HG03196 (cell line): Measurements from ENCODE around the gene ANKRD13D.

ENCODE experiments used
- ATAC-seq: cut with Tn5 transposase; IDR thresholded peaks from one replicate; pipeline ENCODE4 v1.9.1; 2021; ENCODE audit not compliant: unreplicated experiment

The ANKRD13D gene

GRCh38 chr11:67285541-67286498, 3.3 kb upstream of the ANKRD13D start:
- ATAC-seq, result no peak

- no peak for ATAC-seq
Observed at GRCh38 chr11:67286621-67287333, 2.3 kb upstream of the ANKRD13D start.

- no peak for ATAC-seq
Observed at GRCh38 chr11:67287355-67288197, 1.5 kb upstream of the ANKRD13D start.

DNA sequence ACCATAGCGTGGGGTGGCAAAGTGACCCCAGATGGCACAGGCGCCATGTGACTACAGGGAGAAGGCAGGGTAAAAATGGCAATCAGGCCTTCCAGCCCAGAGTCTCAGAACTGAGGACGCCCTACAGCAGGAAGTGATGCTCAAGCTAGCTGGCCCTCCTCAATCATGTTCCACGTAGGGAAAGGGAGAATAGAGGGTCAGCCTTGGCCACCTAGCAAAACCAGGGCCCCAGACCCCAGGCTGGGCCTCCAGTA, 978 bp upstream of the ANKRD13D start:
- no peak for ATAC-seq

- ATAC-seq, result peak; percentile 47
Observed at GRCh38 chr11:67288452-67289225, 464 bp upstream of the ANKRD13D start.

DNA sequence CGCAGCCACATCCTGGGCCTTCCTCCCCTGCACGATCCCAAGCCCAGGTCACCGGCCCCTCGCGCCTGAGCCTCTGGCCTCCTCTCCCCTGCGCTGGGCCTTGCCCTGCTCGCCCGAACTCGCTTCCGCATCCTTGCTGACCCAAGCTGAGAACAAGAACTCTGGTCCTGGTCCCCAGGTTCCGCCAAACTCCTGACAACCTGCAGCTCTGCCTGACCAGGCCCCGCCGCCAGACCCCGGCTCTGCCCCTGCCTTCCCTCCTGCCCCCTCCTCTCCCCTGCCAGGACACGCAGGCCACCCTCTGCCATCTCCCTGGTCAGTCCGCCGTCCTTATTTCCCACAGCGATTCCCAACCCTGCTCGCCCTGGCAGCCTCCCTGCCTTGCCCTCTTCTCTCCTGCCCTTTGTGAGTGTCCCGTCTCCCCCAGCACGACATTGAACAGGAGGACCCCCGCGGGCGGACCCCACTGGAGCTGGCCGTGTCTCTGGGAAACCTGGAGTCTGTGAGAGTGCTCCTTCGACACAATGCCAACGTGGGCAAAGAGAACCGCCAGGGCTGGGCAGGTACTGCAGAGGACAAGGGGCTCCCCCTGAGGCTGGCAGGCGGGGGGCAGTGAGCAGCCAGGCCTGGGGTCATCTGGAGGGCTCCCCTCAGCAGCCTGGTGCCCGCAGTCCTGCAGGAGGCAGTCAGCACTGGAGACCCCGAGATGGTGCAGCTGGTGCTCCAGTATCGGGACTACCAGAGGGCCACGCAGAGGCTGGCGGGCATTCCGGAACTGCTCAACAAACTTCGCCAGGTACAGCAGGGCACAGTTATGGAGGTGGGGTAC, 762 bp downstream of the ANKRD13D start:
- ATAC-seq, result no peak

GRCh38 chr11:67290801-67291200, 1.7 kb downstream of the ANKRD13D start:
- ATAC-seq, result no peak

DNA sequence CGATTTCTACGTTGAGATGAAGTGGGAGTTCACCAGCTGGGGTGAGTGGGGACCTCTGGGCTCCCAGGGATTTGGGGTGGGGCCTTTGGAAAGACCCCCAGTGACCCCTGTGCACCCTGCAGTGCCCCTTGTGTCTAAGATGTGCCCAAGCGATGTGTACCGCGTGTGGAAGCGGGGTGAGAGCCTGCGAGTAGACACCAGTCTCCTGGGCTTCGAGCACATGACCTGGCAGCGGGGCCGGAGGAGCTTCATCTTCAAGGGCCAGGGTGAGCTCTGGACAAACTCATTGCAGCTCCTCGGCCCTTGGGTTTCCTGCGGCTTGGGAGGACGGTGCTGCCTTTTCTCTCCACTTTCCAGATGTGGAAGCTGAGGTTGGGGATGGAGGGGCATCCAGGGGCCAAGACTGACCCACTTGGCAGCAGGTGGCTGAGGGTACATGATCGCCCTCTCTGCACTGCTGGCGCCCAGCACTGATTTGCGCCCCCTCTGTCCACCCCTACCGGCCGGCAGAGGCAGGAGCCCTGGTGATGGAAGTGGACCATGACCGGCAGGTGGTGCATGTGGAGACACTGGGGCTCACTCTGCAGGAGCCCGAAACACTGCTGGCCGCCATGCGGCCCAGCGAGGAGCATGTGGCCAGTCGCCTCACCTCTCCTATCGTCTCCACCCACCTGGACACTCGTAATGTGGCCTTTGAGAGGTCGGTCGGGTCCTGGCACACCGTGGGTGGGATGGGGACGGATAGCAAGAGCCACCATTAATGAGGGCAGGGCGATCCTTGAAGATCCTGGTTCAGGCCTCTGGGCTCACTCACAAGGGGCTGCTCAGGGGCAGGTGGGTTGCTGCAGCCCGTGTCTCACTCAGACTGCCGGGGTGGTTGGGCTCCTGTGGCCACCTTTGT, 2.6 kb downstream of the ANKRD13D start:
- ATAC-seq, result no peak

DNA sequence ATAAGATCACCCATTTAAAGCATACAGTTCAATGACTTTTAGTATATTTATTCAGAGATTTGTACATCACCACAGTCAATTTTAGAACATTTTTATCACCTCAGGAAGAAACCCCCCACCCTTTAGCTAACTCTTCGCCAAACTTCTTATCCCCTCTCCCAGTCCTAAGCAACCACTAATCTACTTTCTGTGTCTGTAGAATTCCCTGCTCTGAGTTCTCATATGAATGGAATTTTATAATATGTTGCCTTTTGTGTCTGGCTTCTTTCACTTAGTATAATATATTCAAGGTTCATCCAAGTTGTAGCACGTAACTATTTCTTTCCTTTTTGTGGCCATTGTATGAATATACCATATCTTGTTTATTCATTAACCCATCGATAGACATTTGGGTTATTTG, 3.6 kb downstream of the ANKRD13D start:
- no peak for ATAC-seq

DNA sequence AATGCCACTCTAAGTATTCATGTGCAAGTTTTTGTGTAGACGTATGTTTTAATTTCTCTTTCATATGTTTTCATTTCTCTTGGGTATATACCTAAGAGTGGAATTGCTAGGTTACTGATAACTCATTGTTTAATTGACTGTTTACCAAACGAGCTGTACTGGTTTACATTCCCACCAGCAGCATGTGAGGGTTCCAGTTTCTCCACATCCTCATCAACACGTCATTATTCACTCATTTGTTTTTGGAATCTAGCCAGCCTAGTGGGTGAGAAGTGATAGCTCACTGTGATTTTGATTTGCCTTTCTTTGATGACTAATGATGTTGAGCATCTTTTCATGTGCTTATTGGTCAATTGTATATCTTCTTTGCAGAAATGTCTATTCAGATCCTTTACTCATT, 4.0 kb downstream of the ANKRD13D start:
- ATAC-seq, result no peak

GRCh38 chr11:67295846-67296245, 6.7 kb downstream of the ANKRD13D start:
- ATAC-seq, result no peak

- no peak for ATAC-seq
Observed at GRCh38 chr11:67298786-67299185, 9.7 kb downstream of the ANKRD13D start.

DNA sequence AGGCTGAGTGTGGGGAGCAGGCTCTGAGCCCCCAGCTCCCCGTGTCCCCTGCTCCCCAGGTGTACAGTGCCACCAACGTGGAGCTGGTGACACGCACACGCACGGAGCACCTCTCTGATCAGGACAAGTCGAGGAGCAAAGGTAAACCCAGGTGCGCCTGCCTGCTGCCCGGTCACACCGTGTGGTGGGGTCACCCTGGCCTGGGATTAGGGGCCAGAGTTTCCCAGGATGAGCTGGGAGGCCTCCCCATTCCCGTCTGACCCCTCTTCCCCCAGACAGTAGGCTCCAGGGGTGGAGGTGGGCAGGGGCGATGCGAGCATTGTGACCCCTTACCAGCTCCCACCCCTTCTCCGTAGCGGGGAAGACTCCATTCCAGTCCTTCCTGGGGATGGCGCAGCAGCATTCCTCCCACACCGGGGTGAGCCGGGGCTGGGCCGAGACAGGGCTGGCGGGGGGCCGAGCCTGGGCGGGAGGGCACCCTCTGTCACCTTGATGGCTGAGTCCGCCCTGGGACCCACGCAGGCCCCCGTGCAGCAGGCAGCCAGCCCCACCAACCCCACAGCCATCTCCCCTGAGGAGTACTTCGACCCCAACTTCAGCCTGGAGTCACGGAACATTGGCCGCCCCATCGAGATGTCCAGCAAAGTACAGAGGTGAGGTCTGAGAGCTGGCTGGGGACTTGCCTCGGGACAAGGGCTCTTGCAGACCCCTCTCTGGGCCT, 10.5 kb downstream of the ANKRD13D start:
- no peak for ATAC-seq

DNA sequence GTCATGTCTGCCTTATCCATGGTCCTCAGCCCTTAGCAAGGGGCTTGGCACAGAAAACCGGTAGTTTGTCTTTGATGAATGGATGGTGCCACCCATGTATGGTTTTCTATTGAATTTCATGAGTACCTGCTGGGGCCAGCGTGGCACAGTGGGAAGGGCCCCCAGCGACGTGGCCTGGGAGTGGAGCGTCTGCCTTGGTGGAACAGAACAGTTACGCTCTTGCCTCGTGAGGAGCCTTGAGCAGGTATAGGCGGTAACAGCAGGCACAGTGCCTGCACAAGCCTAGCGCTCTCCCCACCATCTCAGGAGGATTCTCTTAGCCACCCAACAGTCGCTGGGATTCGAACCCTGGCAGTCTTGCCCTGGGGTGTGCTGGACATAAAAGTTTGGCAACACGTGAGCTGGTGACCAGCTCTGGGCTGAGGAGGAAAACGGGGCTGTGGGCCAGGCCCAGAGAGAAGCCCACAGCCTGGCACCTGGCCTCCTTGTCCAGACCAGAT, 11.2 kb downstream of the ANKRD13D start:
- no peak for ATAC-seq

GRCh38 chr11:67300756-67301312, 11.7 kb downstream of the ANKRD13D start:
- ATAC-seq, result no peak

DNA sequence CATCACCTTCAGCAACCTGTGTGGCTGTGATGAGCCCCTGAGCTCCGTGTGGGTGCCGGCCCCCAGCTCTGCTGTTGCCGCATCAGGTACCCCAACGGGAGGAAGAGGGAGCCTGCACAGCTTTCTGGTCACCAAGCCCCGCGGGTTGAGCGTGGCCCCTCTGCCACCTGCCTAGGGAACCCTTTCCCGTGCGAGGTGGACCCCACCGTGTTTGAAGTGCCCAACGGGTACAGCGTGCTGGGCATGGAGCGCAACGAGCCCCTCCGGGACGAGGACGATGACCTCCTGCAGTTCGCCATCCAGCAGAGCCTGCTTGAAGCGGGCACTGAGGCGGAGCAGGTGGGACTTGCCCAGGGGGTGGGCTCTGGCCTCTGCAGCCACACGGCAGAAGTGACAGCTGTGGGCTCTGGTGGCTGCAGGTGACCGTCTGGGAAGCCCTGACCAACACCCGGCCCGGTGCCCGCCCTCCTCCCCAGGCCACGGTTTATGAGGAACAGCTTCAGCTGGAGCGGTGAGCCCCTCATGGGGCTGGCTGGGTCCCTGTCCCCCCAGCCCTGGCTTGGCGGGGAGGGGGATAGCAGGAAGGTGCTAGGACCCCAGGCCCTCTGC, 12.3 kb downstream of the ANKRD13D start:
- ATAC-seq, result no peak

DNA sequence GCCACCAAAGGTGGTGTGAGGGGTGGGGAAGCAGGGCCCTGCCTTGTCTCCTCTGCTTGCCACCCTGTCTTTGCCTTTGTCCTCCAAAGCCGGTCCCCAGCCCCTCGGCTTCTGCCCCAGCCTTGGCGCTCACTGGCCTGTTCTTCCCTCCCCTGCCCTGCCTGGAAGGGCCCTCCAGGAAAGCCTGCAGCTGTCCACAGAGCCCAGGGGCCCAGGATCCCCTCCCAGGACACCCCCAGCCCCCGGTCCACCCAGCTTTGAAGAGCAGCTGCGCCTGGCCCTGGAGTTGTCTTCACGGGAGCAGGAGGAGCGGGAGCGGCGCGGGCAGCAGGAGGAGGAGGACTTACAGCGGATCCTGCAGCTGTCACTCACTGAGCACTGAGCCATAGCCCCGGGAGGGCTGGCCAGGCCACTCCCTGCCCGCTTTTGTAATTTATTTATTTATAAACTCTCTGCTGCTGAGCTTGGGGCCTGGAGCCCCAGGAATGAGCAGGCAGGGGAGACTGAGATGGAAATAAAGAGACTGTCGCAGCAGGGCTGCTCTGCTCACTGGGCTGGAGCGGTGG, 12.9 kb downstream of the ANKRD13D start:
- ATAC-seq, result no peak
